Neural crest cell (in vitro differentiated cells): ENCODE results near the gene OGDH. TPM values are rescaled to one million over a fixed set of nuclear protein-coding genes. Genes with fewer than 3 reads are reported as not detected.

Source experiments
- DNase-seq: peaks from one replicate; pipeline ENCODE4 v3.0.0; 2021; ENCODE audit warnings: low read depth, mixed read lengths, low spot score
- H3K27ac Mint-ChIP-seq: one replicate; pipeline ENCODE4 v1.8.0; 2021; ENCODE audit warnings: mild to moderate bottlenecking, mixed read lengths; ENCODE audit not compliant: unreplicated experiment
- H3K27me3 Mint-ChIP-seq: 2 replicates; pipeline ENCODE4 v1.8.0; 2021; ENCODE audit warnings: low read depth, mild to moderate bottlenecking, mixed read lengths
- H3K36me3 Mint-ChIP-seq: 2 replicates; pipeline ENCODE4 v1.8.0; 2021; ENCODE audit warnings: low read depth, mild to moderate bottlenecking, mixed read lengths
- H3K4me1 Mint-ChIP-seq: 2 replicates; pipeline ENCODE4 v1.8.0; 2021; ENCODE audit warnings: mixed read lengths
- H3K4me3 Mint-ChIP-seq: one replicate; pipeline ENCODE4 v1.8.0; 2021; ENCODE audit warnings: mild to moderate bottlenecking, mixed read lengths
- H3K9me3 Mint-ChIP-seq: 2 replicates; pipeline ENCODE4 v1.8.0; 2021; ENCODE audit warnings: mixed read lengths
- CTCF ChIP-seq: fragments of 200-600 bp; sonication (generic); conservative IDR thresholded peaks from 2 replicates; pipeline ENCODE4 v1.5.0; 2021; ENCODE audit warnings: antibody characterized with exemption, mild to moderate bottlenecking
- total RNA-seq: library from RNA; stranded (reverse); gene quantifications from 2 replicates; pipeline ENCODE4 v1.2.1, GENCODE V29; 2021

Gene OGDH
- total RNA-seq, 1 donor from 2014 or later: 116 TPM

- H3K27ac Mint-ChIP-seq: no peak overlapping the region
- peaks cover 18% of the 10 kb centered on the region for H3K36me3 Mint-ChIP-seq
- DNase-seq: no peak
- H3K9me3 Mint-ChIP-seq: no peaks in the 10 kb centered on the region
- peaks cover 12% of the 10 kb centered on the region for H3K4me1 Mint-ChIP-seq
- H3K4me3 Mint-ChIP-seq: peak overlapping the region; percentile 14
- TF ChIP-seq CTCF: no peak
- no peaks in the 10 kb centered on the region for H3K27me3 Mint-ChIP-seq
Measured at GRCh38 chr7:44567884-44568283, 38.5 kb upstream of the OGDH start.

GRCh38 chr7:44568771-44569560 is 37.5 kb upstream of the OGDH start:
- DNase-seq: no peak
- peaks cover 23% of the 10 kb centered on the region for H3K4me1 Mint-ChIP-seq
- no peaks in the 10 kb centered on the region for H3K27me3 Mint-ChIP-seq
- no peaks in the 10 kb centered on the region for H3K9me3 Mint-ChIP-seq
- no peak for TF ChIP-seq CTCF
- H3K27ac Mint-ChIP-seq: no peak overlapping the region
- H3K36me3 Mint-ChIP-seq: peaks cover 18% of the 10 kb centered on the region
- H3K4me3 Mint-ChIP-seq: peak overlapping the region; percentile 51

- Mint-ChIP-seq H3K36me3 (peaks cover 18% of the 10 kb centered on the region), H3K4me3 (peak overlapping the region; percentile 23)
Measured at GRCh38 chr7:44569959-44570358, 36.5 kb upstream of the OGDH start.

GRCh38 chr7:44572771-44573170 is 33.7 kb upstream of the OGDH start:
- Mint-ChIP-seq H3K9me3 (no peaks in the 10 kb centered on the region), H3K27ac (peak overlapping the region; percentile 71), H3K4me3 (peak overlapping the region; percentile 97), H3K27me3 (no peaks in the 10 kb centered on the region), H3K36me3 (peaks cover 18% of the 10 kb centered on the region), H3K4me1 (peaks cover 36% of the 10 kb centered on the region)
- no peak for TF ChIP-seq CTCF
- no peak for DNase-seq

More at GRCh38 chr7:44569959-44570358, 36.5 kb upstream of the OGDH start:
- DNase-seq: no peak
- Mint-ChIP-seq H3K27ac (no peak overlapping the region), H3K4me1 (peaks cover 32% of the 10 kb centered on the region), H3K9me3 (no peaks in the 10 kb centered on the region), H3K27me3 (no peaks in the 10 kb centered on the region)
- no peak for TF ChIP-seq CTCF

GRCh38 chr7:44573464-44574286 is 32.8 kb upstream of the OGDH start, which contains the start of gene DDX56:
DDX56 (minus strand) TSS chr7:44573908; CDS start chr7:44573895, 13 bp downstream.
- Mint-ChIP-seq H3K36me3 (peaks cover 18% of the 10 kb centered on the region), H3K27me3 (no peaks in the 10 kb centered on the region), H3K4me1 (peaks cover 36% of the 10 kb centered on the region), H3K27ac (peak within 1 kb of the TSS; percentile 97), H3K9me3 (no peaks in the 10 kb centered on the region), H3K4me3 (peak within 1 kb of the TSS; percentile 97)
- DNase-seq: peak; percentile 88
- TF ChIP-seq CTCF: no peak
